Central memory CD4-positive, alpha-beta T cell (primary cell): ENCODE results near the gene RAD51B.
"Not testable (repeated sequence)": the region's sequence is repeated elsewhere in the genome, so short reads cannot be mapped to it uniquely, and the experiment has no call there.

Experiments
- DNase-seq: peaks from one replicate; pipeline ENCODE4 v3.0.0; 2022

RAD51B gene

DNA sequence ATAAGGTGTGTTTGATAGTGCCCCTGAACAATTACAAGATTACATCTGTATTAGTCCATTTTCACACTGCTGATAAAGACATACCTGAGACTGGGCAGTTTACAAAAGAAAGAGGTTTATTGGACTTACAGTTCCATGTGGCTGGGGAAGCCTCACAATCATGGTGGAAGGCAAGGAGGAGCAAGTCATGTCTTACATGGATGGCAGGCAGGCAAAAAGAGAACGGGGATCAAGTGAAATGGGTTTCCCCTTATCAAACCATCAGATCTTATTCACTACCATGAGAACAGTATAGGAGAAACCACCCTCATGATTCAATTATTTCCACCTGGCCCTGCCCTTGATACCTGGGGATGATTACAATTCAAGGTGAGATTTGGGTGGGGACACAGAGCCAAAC lies 211.4 kb downstream of the RAD51B start:
- not testable (repeated sequence) for DNase-seq

DNA sequence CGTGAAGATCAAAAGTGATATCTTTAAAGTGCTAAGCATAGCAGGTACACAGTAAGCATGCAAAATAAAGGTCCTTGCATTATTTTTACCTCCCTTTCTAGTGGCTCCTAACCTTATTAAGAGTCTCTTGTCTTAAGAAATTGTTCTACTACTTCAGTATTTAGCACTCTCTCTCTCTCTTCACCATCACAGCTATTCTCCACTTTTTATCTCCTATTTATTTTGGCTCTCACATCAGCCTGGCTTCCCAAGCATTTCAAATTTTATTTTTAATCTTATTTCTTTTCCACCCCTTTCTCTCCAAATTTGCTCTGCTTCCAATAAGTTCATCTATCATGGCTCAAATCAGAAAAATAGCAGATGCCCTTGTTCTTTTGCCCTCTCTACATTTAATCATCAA lies 212.6 kb downstream of the RAD51B start:
- DNase-seq, result no peak

DNA sequence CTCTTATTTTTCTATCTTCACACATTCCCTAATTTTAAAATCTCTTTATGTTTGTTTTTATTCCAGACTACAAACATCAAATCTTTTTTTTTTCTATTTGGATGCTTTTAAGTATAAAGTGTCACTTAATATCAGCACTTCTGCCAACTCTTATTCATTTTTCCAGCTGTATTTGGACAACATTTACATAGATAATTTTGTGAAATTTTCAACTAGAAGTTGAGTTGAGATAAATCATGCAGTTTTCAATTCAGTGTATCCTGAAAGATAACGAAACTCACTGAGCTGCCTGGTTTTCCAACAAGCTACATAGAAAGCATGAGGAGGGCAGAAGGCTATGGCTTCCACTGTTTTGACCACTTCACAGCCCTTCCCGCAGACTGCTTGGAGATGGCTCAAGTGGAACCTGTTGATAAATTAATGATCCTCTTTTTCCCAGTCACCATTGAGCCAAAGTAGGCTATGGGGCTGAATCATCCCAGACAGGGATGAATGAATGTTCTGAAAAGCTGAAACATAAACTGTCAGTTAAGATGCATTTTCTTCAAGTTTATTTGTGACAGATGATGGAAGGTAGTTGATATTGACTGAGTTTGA lies 213.9 kb downstream of the RAD51B start:
- DNase-seq, result no peak

DNA sequence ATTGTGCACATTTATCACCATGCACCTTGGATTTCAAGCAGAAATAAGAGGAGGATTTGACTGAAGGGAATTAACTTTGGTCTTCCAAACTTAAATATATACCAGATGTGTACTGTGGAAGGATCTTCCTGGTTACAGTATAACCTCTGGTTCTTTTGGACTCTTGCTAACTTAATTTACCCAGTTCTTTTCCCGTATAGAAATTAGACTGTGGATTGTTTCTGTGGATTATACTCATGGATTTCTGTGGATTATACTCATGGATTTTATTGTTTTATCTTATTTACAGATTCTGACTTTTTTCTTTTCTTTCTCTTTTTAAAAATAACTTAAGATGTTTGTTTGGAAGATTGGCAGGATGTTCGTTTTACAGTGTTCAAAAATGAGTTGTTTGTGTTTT lies 215.3 kb downstream of the RAD51B start:
- DNase-seq, result no peak

DNA sequence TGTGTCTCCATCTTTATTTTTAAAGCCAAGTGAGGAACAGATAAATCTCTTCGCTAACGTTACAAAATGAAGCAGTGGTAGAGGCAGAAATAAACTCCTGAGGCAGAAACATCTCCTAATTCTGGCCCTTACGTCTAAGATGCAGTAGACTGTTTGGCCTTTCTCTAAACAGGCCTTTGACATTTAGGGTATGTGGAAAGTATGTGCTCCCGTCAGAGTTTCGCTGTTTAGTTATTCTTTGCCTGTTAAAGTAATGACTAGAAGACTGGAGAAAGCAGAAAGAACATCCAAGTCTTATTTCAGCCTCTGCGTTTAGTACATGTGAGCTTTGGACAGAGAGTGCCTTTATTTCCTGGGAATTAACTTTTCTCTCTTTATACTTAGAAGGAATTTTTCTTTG lies 216.6 kb downstream of the RAD51B start:
- DNase-seq, result no peak

DNA sequence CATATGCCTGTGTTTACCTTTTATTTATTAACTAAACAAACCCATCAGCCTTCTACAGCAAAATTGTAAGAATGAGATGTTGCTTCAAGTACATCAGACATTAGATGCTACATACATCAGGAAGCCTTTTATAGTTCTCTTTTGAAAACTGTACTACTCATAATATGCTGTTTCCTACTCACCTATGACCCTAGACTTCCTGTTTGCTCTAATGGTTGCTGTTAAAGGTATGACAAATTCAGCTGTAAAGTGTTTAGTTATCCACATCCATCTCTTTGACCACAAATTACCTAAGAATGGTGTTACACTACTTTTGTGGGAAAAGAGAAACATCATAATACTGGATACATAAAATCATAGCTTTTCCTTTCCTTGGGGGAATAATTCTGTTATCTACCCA lies 220.0 kb downstream of the RAD51B start:
- DNase-seq, result no peak

DNA sequence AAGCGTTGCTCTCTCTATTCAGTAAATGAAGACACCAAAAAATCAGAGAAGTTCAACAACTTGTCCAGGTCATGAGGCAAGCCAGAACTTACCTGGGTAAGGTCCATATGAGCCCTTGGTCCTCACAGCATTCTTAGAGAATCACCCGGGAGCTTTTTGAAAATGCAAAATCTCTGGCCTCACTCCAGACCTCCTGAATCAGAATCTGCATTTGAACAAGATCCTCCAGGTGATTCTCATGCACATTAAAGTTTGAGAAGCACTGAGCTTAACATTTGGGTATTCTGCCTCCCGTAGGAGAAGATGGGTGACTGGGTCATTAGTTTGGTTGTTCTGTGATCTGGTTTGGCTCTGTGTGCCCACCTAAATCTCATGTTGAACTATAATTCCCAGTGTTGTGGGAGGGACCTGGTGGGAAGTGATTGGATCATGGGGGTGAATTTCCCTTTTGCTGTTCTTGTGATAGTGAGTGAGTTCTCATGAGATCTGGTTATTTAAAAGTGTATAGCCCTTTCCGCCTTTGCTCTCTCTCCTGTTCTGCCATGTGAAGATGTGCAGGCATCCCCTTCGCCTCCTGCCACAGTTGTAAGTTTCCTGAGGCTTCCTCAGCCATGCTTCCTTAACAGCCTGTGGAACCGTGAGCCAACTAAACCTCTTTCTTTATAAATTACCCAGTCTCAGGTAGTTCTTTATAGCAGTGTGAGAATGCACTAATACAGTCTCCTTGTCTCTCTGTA lies 221.2 kb downstream of the RAD51B start:
- no peak for DNase-seq

DNA sequence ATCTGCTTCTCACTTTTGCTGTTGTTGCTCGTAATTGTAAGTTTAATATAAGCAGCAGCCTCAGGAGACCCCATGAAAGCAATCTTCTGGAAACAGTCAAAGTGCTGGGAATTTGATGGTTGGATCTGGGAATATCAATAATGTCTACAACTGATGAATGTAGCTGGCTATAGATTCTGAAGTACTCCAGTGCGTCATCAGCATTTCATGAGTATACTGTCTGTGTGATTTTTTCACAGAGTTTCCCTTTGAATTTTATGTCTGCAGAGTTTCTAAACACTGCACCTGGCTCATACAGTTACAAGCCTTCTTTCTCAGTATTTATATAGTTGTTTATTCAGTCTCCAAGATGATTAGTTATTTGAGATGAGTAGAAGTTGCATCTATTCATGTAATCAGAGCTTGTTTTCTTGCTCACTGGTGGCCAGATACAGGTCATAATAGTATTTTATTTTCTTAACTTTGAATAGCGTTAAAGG lies 222.3 kb downstream of the RAD51B start:
- no peak for DNase-seq

DNA sequence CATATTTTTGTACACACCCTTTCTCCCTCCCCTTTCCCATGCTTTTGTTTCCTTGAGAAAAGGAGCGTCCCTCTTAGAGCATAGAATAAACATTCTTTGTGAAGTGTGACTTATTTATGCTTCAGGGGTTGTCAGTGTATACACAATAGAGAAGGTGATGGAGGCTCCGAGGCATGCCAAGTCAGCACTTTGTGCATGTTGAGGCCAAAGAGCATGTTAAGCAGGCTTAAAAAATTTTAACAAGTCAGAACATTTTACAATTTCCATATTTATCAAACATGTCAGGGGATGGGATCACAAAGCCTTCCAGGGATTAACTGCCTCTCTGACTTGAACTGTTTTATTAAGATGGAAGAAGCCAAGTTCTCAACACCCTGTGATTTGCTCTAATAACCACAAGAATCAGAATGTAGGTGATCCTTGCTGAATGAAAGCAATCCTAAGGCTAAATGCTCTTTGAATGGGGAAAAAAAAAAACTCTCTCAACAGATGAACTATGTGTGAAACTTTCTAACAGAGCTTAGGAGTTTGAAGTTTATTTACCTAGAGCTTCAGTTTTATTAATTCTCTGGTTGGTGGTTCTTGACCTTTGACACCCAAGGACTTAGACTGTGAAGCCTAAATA lies 223.1 kb downstream of the RAD51B start:
- no peak for DNase-seq

DNA sequence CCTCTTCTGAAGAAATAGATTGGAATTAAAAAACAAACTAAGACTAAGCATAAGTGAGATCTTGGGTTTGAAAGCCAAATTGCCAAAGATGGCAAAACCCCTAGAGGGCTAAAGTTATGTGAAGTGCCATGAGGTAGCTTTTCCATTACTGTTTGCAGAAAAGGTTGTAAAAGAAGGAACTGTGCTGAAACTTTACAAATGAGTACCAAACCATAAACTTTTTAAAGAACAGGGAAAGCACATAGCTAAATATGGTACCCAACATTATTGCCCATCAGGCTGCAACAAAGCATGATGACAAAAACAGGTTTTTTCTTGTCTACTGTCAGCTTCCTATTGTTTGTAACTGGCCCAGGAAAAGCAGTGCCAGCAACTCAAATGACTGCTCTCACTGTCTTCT lies 224.2 kb downstream of the RAD51B start:
- DNase-seq, result no peak

DNA sequence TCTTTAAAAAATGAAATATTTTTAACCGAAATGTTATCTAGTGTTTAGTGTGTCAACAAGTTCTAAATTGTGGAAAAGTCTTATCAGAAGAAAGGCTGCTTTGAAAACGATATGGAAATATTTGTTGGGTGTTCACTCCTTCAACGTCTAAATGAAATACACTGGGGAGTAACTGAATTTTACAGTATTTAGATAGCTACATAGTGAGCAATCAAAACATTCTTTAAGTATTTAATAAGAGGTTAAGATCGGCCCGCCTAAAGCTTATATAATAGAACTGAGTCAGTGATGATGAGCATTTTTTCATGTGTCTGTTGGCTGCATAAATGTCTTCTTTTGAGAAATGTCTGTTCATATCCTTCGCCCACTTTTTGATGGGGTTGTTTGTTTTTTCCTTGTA lies 228.3 kb downstream of the RAD51B start:
- no peak for DNase-seq

DNA sequence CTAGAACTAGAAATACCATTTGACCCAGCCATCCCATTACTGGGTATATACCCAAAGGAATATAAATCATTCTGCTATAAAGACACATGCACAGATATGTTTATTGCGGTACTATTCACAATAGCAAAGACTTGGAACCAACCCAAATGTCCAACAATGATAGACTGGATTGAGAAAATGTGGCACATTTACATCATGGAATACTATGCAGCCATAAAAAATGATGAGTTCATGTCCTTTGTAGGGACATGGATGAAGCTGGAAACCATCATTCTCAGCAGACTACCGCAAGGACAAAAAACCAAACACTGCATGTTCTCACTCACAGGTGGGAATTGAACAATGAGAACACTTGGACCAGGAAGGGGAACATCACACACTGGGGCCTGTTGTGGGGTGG lies 229.2 kb downstream of the RAD51B start:
- DNase-seq, result not testable (repeated sequence)

DNA sequence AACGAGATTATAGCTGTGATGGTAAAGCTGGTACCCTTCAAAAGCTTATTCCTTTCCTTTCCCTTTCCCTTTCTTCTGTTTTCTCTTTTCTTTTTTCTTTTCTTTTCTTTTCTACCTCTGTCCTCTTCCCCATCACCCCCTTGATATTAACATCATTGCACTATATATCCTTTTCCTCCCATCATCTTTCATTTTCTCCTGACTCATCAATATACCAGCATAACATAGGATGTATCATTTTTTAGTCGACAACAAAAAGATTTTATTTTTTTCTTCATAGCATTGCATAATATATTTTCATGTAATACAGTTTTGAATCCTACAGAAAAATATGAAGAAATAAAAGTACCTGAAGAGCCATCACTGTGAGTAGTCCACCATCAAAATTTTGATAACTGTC lies 230.6 kb downstream of the RAD51B start:
- DNase-seq, result no peak

DNA sequence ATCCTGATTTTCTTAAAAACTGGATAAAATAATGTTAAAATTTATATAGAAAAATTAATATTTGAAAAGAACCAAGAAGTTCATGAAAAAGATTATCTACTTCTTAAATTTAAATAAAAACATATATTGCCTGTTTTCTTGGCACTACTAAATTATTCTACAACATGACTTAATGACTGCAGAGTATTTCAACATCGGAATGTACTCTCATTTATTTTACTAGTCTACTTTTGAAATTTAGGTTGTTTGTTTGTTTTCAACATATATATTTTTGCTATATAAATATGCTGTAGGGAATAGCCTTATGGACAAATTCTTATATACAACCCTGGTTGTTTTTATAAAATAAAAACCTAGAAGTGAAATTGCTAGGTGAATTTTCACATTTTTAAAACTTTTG lies 231.6 kb downstream of the RAD51B start:
- DNase-seq, result no peak

DNA sequence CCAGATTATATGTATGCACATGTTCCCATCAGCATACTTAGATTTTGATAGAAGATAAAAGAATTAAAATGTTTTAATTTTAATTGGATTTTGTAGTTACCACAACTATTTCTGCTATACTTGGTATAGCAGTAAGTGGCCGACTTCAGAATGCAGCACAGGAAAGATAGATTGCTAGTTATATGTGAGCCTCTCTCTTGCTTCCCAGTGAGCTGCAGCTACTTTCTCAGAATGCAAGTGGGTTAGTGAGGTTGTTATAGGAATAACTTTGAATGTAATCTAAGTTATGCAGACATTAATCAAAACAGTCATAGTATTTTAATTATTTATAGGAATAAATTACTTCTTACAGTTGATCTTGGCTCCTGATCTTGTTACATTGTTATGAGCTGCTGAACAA lies 240.6 kb downstream of the RAD51B start:
- no peak for DNase-seq

DNA sequence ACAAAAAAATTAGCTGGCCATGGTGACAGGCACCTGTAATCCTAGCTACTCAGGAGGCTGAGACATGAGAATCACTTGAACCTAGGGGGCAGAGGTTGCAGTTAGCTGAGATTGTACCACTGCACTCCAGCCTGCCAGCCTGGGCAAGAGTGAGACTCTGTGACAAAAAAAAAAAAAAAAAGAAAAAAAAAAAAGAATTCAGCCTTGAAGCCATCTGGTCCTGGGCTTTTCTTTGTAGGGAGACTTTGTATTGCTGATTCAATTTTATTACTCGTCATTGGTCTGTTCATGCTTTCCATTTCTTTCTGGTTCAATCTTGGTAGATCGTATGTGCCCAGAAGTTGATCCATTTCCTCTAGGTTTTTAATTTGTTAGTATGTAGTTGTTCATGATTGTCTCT lies 243.1 kb downstream of the RAD51B start:
- no peak for DNase-seq

DNA sequence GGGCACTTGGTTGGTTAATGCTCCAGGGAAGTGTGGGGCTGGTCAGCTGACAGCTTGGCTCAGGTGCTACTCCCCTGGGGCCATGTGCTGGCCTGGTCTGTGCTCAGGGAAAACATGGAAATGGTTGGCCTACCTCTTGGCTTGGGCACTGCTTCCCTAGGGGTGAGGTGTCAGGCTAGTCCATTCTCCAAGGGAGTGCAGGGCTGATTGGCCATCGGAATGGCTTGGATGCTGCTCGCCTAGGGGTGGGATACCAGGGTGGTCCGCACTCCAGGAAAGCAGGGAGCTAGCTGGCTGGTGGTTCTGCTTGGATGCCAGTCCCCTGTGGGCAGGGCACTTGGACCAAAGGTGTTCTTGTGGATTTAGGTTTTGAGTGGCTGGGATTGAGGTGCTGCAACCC lies 245.7 kb downstream of the RAD51B start:
- no peak for DNase-seq

DNA sequence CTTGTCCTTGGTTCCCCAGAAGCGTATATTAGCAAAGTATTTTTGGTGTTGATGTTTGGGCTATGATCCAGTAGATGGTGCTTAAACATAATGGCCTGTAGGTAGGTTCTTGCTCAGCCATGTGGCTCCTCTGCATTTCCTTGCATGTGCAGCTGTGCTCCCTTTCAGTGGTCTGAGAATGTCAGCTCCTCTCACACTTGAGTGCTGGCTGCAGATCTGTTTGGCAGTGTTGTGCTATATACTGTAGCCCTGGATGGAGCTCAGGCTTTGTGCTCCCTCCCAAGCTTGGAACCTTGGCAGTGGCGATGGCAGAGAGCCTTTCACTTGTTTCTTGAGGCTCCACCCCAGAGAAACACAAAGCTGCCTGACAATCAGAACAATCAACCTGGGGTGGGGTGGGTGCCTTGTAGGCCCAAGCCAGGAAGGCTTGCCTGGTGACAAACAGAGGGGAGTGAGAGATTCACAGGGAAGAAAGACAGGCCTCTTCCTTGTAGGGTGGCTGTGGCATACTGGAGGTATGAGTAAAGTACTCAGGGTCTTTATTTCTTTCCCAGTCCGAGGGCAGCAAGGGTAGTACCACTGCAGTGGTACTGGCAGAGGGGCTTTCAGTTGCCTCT lies 255.3 kb downstream of the RAD51B start:
- DNase-seq, result no peak

DNA sequence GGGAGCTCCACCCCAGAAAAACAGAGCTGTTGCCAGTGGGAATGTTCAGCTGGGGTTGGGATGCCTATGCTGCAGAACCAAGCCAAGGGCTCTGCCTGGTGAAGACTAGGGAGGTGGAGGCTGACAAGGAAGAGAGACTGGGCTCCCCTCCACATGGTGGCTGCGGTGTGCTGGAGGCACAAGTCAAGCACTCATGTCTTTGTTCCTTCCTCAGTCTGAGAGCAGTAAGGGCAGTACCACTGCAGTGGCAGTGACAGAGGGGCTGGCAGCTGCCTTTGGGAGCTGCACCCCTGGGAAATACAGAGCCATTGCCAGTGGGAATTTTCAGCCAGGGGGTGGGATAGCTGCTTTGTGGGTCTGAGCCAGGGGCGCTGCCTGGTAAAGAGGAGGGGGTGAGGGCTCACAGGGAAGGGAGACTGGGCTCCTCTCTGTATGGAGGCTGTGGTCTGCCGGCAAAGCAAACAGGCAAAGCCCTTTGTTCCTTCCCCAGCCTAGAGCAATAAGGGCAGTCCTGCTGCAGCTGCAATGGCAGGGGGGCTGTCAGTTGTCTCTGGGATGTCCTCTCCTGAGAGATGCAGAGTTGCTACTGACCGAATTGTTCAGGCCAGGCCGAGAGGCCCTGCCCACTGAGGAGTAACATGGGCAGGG lies 255.9 kb downstream of the RAD51B start:
- no peak for DNase-seq

DNA sequence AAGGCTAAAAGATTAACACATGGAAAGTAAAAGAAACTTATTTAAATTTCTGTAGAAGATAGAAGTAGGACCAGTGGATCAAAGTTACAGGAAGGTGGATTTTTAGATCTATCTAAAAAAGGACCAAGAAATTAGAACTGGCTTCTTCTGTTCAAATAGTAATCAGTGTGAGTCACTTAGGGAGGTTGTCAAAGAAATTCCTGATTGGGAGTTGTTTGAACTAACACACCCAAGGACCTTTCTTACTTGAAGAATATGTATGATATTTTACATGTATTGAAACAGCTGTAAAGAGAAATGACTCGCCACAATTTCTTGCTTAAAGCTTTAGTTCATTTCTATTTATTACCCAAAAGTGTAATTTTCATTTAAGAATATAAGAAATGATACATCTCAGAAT lies 256.9 kb downstream of the RAD51B start:
- no peak for DNase-seq

DNA sequence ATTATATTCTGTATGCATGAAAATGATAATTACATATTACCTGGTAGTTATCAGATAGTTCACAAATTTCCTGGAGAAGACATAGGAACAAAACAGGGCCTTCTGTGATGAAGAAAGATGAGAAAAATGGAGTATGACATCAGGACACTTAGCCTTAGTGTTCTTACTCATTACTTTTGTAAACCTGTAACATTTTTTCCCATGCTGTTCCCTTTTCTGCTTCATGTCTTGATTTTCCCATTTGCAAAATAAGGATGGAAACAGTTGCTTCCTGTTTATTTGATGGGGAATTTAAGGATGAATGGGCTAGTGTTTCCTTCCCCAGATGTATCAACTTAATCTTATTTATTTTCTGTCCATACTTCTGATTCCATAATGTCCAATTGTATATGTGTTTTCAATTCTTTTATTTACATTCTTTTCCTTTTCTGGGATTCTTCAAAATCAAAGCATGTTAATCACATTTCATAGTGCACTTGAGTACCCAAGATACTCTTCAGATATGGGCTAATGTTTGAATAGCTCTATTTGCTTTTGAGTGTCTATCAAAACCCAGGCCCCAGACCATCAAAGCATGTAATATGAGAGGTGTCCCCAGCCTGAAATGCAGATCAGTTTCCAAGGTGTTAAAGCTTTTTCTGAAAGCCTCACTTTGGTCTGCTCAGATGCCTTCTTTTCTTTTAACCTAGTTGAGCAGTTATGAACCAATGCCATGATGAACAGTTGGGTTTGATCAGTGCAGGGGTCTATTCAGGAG lies 260.5 kb downstream of the RAD51B start:
- DNase-seq, result no peak

DNA sequence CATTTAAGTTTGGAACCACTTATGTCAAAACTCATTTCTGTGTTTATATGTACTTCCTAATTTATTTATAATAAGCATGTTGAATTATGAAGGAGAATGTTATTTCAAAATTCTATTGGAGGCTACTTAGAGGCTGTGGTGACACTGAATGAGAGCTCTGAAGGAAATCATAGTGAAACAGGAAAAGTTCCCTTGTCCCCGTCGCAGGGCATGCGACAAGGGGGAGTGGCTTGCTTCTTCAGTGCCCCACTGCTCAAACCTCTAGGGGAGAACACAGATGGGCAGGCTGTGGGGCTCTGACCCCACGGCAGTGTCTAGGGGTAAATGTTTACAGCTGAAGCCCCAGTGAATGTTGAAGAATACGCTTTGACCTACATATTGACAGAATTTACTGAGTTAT lies 261.9 kb downstream of the RAD51B start:
- DNase-seq, result no peak
